PFSK-1 (cell line): ENCODE data around the gene CTTNBP2NL.

Experiments
- FOXP2 ChIP-seq: optimal IDR thresholded peaks from 2 replicates; pipeline ENCODE3; 2011; ENCODE audit warnings: borderline replicate concordance, control low read depth, inconsistent platforms; ENCODE audit not compliant: insufficient read depth; ENCODE audit errors: extremely low read length, extremely low read depth
- POLR2AphosphoS5 ChIP-seq: IDR thresholded peaks from 2 replicates; pipeline ENCODE4 v1.6.1; 2012; ENCODE audit warnings: low read depth, mild to moderate bottlenecking, control low read depth, low read length, moderate library complexity
- SIN3A ChIP-seq: IDR thresholded peaks from 2 replicates; pipeline ENCODE4 v1.6.1; 2012; ENCODE audit warnings: mild to moderate bottlenecking, low read length, moderate library complexity, borderline replicate concordance; ENCODE audit not compliant: insufficient read depth
- TAF1 ChIP-seq: IDR thresholded peaks from 2 replicates; pipeline ENCODE4 v1.6.1; 2012; ENCODE audit warnings: low read length, control low read depth, borderline replicate concordance; ENCODE audit not compliant: insufficient read depth
- TF ChIP-seq, protein P1 (sequence below), 2 experiments: IDR thresholded peaks; 2 replicates each; pipeline versions ENCODE4 v1.6.1 to v1.8.0; 2011 to 2012; ENCODE audit warnings: low read depth in 2 of 2, low read length in 2 of 2, control low read depth in 1 of 2, inconsistent platforms in 1 of 2, mild to moderate bottlenecking in 1 of 2, moderate library complexity in 1 of 2; ENCODE audit not compliant: insufficient read depth in 1 of 2

The CTTNBP2NL gene

DNA sequence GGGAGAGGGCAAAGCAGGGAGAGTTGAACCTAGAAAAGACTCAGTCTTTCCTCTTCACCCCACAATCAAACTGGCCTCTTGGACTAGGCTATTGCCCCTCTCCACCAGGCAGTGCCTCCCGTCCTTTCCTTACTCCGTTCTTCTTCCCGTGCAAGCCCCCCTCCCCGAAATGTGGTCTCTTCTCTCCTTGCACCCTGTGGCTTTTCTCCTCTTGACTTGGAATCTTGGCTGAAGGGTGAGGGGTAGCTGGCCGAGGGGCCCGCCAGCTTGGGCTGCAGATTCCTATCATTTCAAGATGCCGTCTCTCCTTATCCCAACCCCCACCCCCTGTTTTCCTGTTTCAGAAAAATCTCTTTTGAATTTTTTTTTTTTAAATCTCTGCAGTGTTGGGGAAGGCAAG, 114.3 kb downstream of the CTTNBP2NL start:
- no peak for TF ChIP-seq TAF1
- TF ChIP-seq POLR2AphosphoS5 = no peak
- no peak for TF ChIP-seq FOXP2
- no peak for TF ChIP-seq SIN3A
- TF ChIP-seq, protein P1, sequence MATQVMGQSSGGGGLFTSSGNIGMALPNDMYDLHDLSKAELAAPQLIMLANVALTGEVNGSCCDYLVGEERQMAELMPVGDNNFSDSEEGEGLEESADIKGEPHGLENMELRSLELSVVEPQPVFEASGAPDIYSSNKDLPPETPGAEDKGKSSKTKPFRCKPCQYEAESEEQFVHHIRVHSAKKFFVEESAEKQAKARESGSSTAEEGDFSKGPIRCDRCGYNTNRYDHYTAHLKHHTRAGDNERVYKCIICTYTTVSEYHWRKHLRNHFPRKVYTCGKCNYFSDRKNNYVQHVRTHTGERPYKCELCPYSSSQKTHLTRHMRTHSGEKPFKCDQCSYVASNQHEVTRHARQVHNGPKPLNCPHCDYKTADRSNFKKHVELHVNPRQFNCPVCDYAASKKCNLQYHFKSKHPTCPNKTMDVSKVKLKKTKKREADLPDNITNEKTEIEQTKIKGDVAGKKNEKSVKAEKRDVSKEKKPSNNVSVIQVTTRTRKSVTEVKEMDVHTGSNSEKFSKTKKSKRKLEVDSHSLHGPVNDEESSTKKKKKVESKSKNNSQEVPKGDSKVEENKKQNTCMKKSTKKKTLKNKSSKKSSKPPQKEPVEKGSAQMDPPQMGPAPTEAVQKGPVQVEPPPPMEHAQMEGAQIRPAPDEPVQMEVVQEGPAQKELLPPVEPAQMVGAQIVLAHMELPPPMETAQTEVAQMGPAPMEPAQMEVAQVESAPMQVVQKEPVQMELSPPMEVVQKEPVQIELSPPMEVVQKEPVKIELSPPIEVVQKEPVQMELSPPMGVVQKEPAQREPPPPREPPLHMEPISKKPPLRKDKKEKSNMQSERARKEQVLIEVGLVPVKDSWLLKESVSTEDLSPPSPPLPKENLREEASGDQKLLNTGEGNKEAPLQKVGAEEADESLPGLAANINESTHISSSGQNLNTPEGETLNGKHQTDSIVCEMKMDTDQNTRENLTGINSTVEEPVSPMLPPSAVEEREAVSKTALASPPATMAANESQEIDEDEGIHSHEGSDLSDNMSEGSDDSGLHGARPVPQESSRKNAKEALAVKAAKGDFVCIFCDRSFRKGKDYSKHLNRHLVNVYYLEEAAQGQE (IDR thresholded peaks at IDR 0.05; ENCODE audit: insufficient read depth in 1 of 2, low read depth in 2 of 2, low read length in 2 of 2) = no peak
